Ishikawa (cell line): ENCODE results near the gene LAMP5.

Experiments
- CEBPB ChIP-seq: IDR thresholded peaks from 2 replicates; pipeline ENCODE4 v1.6.1; 2012
- EGR1 ChIP-seq: IDR thresholded peaks from 2 replicates; pipeline ENCODE4 v1.6.1; 2012
- EP300 ChIP-seq: IDR thresholded peaks from 2 replicates; pipeline ENCODE4 v1.6.1; 2012; ENCODE audit warnings: borderline replicate concordance
- FOXM1 ChIP-seq: IDR thresholded peaks from 2 replicates; pipeline ENCODE4 v1.6.1; 2012; ENCODE audit warnings: low read depth, borderline replicate concordance
- MAX ChIP-seq: IDR thresholded peaks from 2 replicates; pipeline ENCODE4 v1.6.1; 2012
- RAD21 ChIP-seq: IDR thresholded peaks from 2 replicates; pipeline ENCODE4 v1.6.1; 2012; ENCODE audit warnings: low read depth
- TAF1 ChIP-seq: IDR thresholded peaks from 2 replicates; pipeline ENCODE4 v1.6.1; 2012; ENCODE audit warnings: low read depth, mild to moderate bottlenecking
- TCF12 ChIP-seq: IDR thresholded peaks from 2 replicates; pipeline ENCODE4 v1.6.1; 2012; ENCODE audit warnings: low read depth
- TEAD4 ChIP-seq: IDR thresholded peaks from 2 replicates; pipeline ENCODE4 v1.6.1; 2012
- YY1 ChIP-seq: IDR thresholded peaks from 2 replicates; pipeline ENCODE4 v1.6.1; 2012; ENCODE audit warnings: low read depth
- ZBTB7A ChIP-seq: IDR thresholded peaks from 2 replicates; pipeline ENCODE4 v1.6.1; 2012; ENCODE audit warnings: low read depth
- TF ChIP-seq, protein P1 (sequence below): IDR thresholded peaks from 2 replicates; pipeline ENCODE4 v1.6.1; 2012; ENCODE audit warnings: low read depth, mild to moderate bottlenecking

DNA sequence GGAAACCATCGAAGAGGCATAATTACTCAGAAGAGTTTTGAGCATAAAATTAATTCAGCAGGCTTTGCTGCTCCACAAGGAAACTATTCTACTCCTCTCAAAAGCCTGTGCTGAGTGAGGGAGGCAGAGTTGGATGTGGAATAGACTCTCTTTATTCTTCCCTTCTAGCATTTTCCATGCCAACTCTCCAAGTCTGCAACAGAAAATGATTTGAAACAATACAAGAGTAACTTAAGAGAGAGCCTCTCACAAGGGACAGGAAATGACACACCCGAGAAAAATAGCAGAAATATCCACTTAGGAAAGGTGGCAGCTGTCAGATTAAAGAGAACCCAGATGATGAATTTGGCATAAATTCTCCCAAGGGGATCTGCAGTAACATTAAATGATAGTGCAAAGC is 26.3 kb upstream of the LAMP5 start:
- TF ChIP-seq EGR1 (no peak), ZBTB7A (no peak), CEBPB (no peak), YY1 (no peak), TCF12 (no peak), MAX (no peak), TEAD4 (no peak), FOXM1 (no peak), EP300 (no peak), RAD21 (no peak), TAF1 (no peak)
- TF ChIP-seq, protein P1, sequence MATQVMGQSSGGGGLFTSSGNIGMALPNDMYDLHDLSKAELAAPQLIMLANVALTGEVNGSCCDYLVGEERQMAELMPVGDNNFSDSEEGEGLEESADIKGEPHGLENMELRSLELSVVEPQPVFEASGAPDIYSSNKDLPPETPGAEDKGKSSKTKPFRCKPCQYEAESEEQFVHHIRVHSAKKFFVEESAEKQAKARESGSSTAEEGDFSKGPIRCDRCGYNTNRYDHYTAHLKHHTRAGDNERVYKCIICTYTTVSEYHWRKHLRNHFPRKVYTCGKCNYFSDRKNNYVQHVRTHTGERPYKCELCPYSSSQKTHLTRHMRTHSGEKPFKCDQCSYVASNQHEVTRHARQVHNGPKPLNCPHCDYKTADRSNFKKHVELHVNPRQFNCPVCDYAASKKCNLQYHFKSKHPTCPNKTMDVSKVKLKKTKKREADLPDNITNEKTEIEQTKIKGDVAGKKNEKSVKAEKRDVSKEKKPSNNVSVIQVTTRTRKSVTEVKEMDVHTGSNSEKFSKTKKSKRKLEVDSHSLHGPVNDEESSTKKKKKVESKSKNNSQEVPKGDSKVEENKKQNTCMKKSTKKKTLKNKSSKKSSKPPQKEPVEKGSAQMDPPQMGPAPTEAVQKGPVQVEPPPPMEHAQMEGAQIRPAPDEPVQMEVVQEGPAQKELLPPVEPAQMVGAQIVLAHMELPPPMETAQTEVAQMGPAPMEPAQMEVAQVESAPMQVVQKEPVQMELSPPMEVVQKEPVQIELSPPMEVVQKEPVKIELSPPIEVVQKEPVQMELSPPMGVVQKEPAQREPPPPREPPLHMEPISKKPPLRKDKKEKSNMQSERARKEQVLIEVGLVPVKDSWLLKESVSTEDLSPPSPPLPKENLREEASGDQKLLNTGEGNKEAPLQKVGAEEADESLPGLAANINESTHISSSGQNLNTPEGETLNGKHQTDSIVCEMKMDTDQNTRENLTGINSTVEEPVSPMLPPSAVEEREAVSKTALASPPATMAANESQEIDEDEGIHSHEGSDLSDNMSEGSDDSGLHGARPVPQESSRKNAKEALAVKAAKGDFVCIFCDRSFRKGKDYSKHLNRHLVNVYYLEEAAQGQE = no peak
